CMK (cell line): ENCODE data around the gene KRT37.
"Not testable (repeated sequence)": the region's sequence is repeated elsewhere in the genome, so short reads cannot be mapped to it uniquely, and the experiment has no call there.

Source experiments
- DNase-seq: peaks from one replicate; pipeline ENCODE4 v3.0.0-alpha.2; 2010; ENCODE audit warnings: low read depth

KRT37 gene

GRCh38 chr17:41434415-41434814 lies 10.0 kb upstream of the KRT37 start:
- no peak for DNase-seq

GRCh38 chr17:41434005-41434404 lies 9.6 kb upstream of the KRT37 start:
- no peak for DNase-seq

GRCh38 chr17:41433586-41433985 lies 9.2 kb upstream of the KRT37 start:
- DNase-seq, result no peak

- not testable (repeated sequence) for DNase-seq
These were observed 6.0 kb upstream of the KRT37 start for GRCh38 chr17:41430376-41430775.

GRCh38 chr17:41429667-41430066 lies 5.3 kb upstream of the KRT37 start:
- DNase-seq, result no peak

- DNase-seq, result no peak
These were observed 4.4 kb upstream of the KRT37 start for GRCh38 chr17:41428591-41429291.

GRCh38 chr17:41422586-41422985 lies 1.8 kb downstream of the KRT37 start:
- DNase-seq, result not testable (repeated sequence)

- DNase-seq, result no peak
These were observed 2.8 kb downstream of the KRT37 start for GRCh38 chr17:41421617-41422016.

- no peak for DNase-seq
These were observed 3.3 kb downstream of the KRT37 start for GRCh38 chr17:41421116-41421515.

- no peak for DNase-seq
These were observed 4.3 kb downstream of the KRT37 start for GRCh38 chr17:41420134-41420533.

- no peak for DNase-seq
These were observed 4.7 kb downstream of the KRT37 start for GRCh38 chr17:41419716-41420115.

- no peak for DNase-seq
These were observed 6.1 kb downstream of the KRT37 start for GRCh38 chr17:41418116-41418860.

- no peak for DNase-seq
These were observed 6.8 kb downstream of the KRT37 start for GRCh38 chr17:41417576-41418015.

GRCh38 chr17:41417127-41417526 lies 7.3 kb downstream of the KRT37 start:
- DNase-seq, result no peak

- DNase-seq, result no peak
These were observed 7.9 kb downstream of the KRT37 start for GRCh38 chr17:41416479-41416878.

GRCh38 chr17:41415833-41416335 lies 8.5 kb downstream of the KRT37 start:
- DNase-seq, result no peak

GRCh38 chr17:41415411-41415810 lies 9.0 kb downstream of the KRT37 start:
- no peak for DNase-seq

- no peak for DNase-seq
These were observed 10.4 kb downstream of the KRT37 start for GRCh38 chr17:41413982-41414381.

- DNase-seq, result no peak
These were observed 10.9 kb downstream of the KRT37 start for GRCh38 chr17:41413353-41413957.

- no peak for DNase-seq
These were observed 13.1 kb downstream of the KRT37 start for GRCh38 chr17:41411072-41411840.

- DNase-seq, result no peak
These were observed 17.2 kb downstream of the KRT37 start for GRCh38 chr17:41407226-41407625.

- no peak for DNase-seq
These were observed 18.2 kb downstream of the KRT37 start for GRCh38 chr17:41406205-41406604.
